HG02938 (cell line): ENCODE results near the gene CARD16.
"Not testable (repeated sequence)": the region's sequence is repeated elsewhere in the genome, so short reads cannot be mapped to it uniquely, and the experiment has no call there.

ENCODE experiments used
- ATAC-seq: cut with Tn5 transposase; IDR thresholded peaks from one replicate; pipeline ENCODE4 v1.9.1; 2021; ENCODE audit warnings: mild to moderate bottlenecking, moderate library complexity; ENCODE audit not compliant: unreplicated experiment

Gene CARD16

GRCh38 chr11:105044557-105045524 lies at the start of gene CARD16:
Gene CARD16, minus strand, starts transcription at chr11:105045335. Its CDS starts 38 bp downstream, at chr11:105045297.
- ATAC-seq: peak; percentile 99

GRCh38 chr11:105092256-105093239 lies 47.4 kb upstream of the CARD16 start:
- ATAC-seq: no peak

- ATAC-seq: no peak
Measured at GRCh38 chr11:105081412-105082150, 36.4 kb upstream of the CARD16 start.

GRCh38 chr11:105080171-105080906 lies 35.2 kb upstream of the CARD16 start:
- not testable (repeated sequence) for ATAC-seq

- ATAC-seq: no peak
Measured at GRCh38 chr11:105078283-105078682, 33.1 kb upstream of the CARD16 start.

GRCh38 chr11:105077141-105077790 lies 32.1 kb upstream of the CARD16 start:
- ATAC-seq: not testable (repeated sequence)

GRCh38 chr11:105074166-105074530 lies 29.0 kb upstream of the CARD16 start:
- ATAC-seq: no peak

GRCh38 chr11:105073456-105074165 lies 28.5 kb upstream of the CARD16 start:
- ATAC-seq: no peak

GRCh38 chr11:105072080-105072479 lies 26.9 kb upstream of the CARD16 start:
- ATAC-seq: not testable (repeated sequence)

GRCh38 chr11:105071089-105071732 lies 26.1 kb upstream of the CARD16 start:
- no peak for ATAC-seq

GRCh38 chr11:105070306-105070705 lies 25.2 kb upstream of the CARD16 start:
- ATAC-seq: no peak

GRCh38 chr11:105069749-105070148 lies 24.6 kb upstream of the CARD16 start:
- ATAC-seq: not testable (repeated sequence)

GRCh38 chr11:105063245-105063941 lies 18.3 kb upstream of the CARD16 start:
- ATAC-seq: not testable (repeated sequence)

- ATAC-seq: no peak
Measured at GRCh38 chr11:105057432-105057831, 12.3 kb upstream of the CARD16 start.

- no peak for ATAC-seq
Measured at GRCh38 chr11:105056446-105056845, 11.3 kb upstream of the CARD16 start.

- ATAC-seq: no peak
Measured at GRCh38 chr11:105054723-105055493, 9.8 kb upstream of the CARD16 start.

GRCh38 chr11:105052487-105052886 lies 7.4 kb upstream of the CARD16 start:
- no peak for ATAC-seq
